Activated CD8-positive, alpha-beta T cell treated with anti-CD3 and anti-CD28 coated beads for 36 hours (primary cell): Measurements from ENCODE around the gene PPP1R9A. TPM values are rescaled to one million over a fixed set of nuclear protein-coding genes. Genes with fewer than 3 reads are reported as not detected.
"Not testable (repeated sequence)": the region's sequence is repeated elsewhere in the genome, so short reads cannot be mapped to it uniquely, and the experiment has no call there.

Experiments
- ATAC-seq: fragments of 200-7000 bp; cut with Tn5 transposase; one replicate; pipeline ENCODE4 v1.10.0; 2021; ENCODE audit warnings: mild to moderate bottlenecking, moderate library complexity
- CTCF ChIA-PET: fragments of 350-600 bp; sonication (Branson Sonifier 250); formaldehyde crosslinking; loops from one replicate; lab custom pipeline; 2021; ENCODE audit warnings: antibody characterized with exemption; lab: Charles Lee
- POLR2A ChIA-PET: fragments of 350-600 bp; sonication (Branson Sonifier 250); formaldehyde crosslinking; loops from one replicate; lab custom pipeline; 2021; ENCODE audit warnings: antibody characterized with exemption; lab: Charles Lee
- DNase-seq: peaks from one replicate; pipeline ENCODE4 v3.0.0-alpha.2; 2020
- H3K27ac Mint-ChIP-seq: one replicate; pipeline ENCODE4 v1.8.0; 2021; ENCODE audit warnings: mild to moderate bottlenecking, mixed read lengths
- H3K27me3 Mint-ChIP-seq: one replicate; pipeline ENCODE4 v1.8.0; 2021; ENCODE audit warnings: mixed read lengths
- H3K36me3 Mint-ChIP-seq: one replicate; pipeline ENCODE4 v1.8.0; 2021; ENCODE audit warnings: low read depth, mixed read lengths
- H3K4me1 Mint-ChIP-seq: one replicate; pipeline ENCODE4 v1.8.0; 2021; ENCODE audit warnings: low read depth, mixed read lengths
- H3K4me3 Mint-ChIP-seq: one replicate; pipeline ENCODE4 v1.8.0; 2021; ENCODE audit warnings: mild to moderate bottlenecking, moderate library complexity, mixed read lengths
- H3K9me3 Mint-ChIP-seq: one replicate; pipeline ENCODE4 v1.8.0; 2021; ENCODE audit warnings: mixed read lengths
- CTCF ChIP-seq: fragments of 200-600 bp; IDR thresholded peaks from one replicate; pipeline ENCODE4 v1.8.0; 2022; ENCODE audit warnings: antibody characterized with exemption, mild to moderate bottlenecking
- intact Hi-C: fragments of 100-400 bp; cut with micrococcal nuclease; formaldehyde crosslinking; loops from one replicate; pipeline ENCODE4 v1.10.0; 2022
- total RNA-seq, 2 experiments: library from RNA; stranded (reverse); gene quantifications; one replicate each; pipeline ENCODE4 v1.2.3, GENCODE V29; 2021

Gene PPP1R9A
- total RNA-seq, 2 experiments from 2014 or later = 0.05 to 0.13 TPM

GRCh38 chr7:95001258-95001657, 93.9 kb downstream of the PPP1R9A start:
- ChIA-PET POLR2A (no interaction called here), CTCF (no interaction called here)
- H3K4me3 Mint-ChIP-seq = no peak overlapping the region
- H3K27me3 Mint-ChIP-seq = peaks cover 2% of the 10 kb centered on the region
- no peak overlapping the region for H3K27ac Mint-ChIP-seq
- no peaks in the 10 kb centered on the region for H3K9me3 Mint-ChIP-seq
- H3K36me3 Mint-ChIP-seq = no peaks in the 10 kb centered on the region
- H3K4me1 Mint-ChIP-seq = no peaks in the 10 kb centered on the region
- DNase-seq (no peak), ATAC-seq (no peak)
- no peak for TF ChIP-seq CTCF
- intact Hi-C loops = no loop called here

- Mint-ChIP-seq H3K4me1 (no peaks in the 10 kb centered on the region), H3K27ac (no peak overlapping the region)
- CTCF ChIA-PET = no interaction called here
Observed at GRCh38 chr7:95001815-95002561, 94.6 kb downstream of the PPP1R9A start.

GRCh38 chr7:95002775-95003174, 95.4 kb downstream of the PPP1R9A start:
- peaks cover 2% of the 10 kb centered on the region for H3K27me3 Mint-ChIP-seq
- DNase-seq (no peak), ATAC-seq (no peak)
- H3K4me1 Mint-ChIP-seq = no peaks in the 10 kb centered on the region
- H3K4me3 Mint-ChIP-seq = no peak overlapping the region
- ChIA-PET CTCF (interaction anchor here (0.7 kb wide), 1 partner anchor 474 kb away, joined by 3 read pairs; no protein-coding TSS in a partner anchor), POLR2A (no interaction called here)
- TF ChIP-seq CTCF = no peak
- intact Hi-C loops = no loop called here
- H3K27ac Mint-ChIP-seq = no peak overlapping the region
- H3K36me3 Mint-ChIP-seq = no peaks in the 10 kb centered on the region
- no peaks in the 10 kb centered on the region for H3K9me3 Mint-ChIP-seq

More at GRCh38 chr7:95001815-95002561, 94.6 kb downstream of the PPP1R9A start:
- Mint-ChIP-seq H3K4me3 (no peak overlapping the region), H3K36me3 (no peaks in the 10 kb centered on the region), H3K27me3 (peaks cover 2% of the 10 kb centered on the region), H3K9me3 (no peaks in the 10 kb centered on the region)
- ATAC-seq = no peak
- no peak for DNase-seq
- intact Hi-C loops = no loop called here
- no peak for TF ChIP-seq CTCF
- POLR2A ChIA-PET = no interaction called here

- intact Hi-C loops = no loop called here
- ATAC-seq (no peak), DNase-seq (no peak)
- Mint-ChIP-seq H3K27ac (no peak overlapping the region), H3K27me3 (peaks cover 2% of the 10 kb centered on the region), H3K4me1 (no peaks in the 10 kb centered on the region), H3K4me3 (no peak overlapping the region), H3K9me3 (peaks cover 3% of the 10 kb centered on the region), H3K36me3 (no peaks in the 10 kb centered on the region)
- ChIA-PET POLR2A (no interaction called here), CTCF (no interaction called here)
- TF ChIP-seq CTCF = no peak
Observed at GRCh38 chr7:95004618-95005247, 97.3 kb downstream of the PPP1R9A start.

- Mint-ChIP-seq H3K4me3 (no peak overlapping the region), H3K36me3 (no peaks in the 10 kb centered on the region), H3K27ac (no peak overlapping the region), H3K9me3 (peaks cover 3% of the 10 kb centered on the region), H3K27me3 (peaks cover 2% of the 10 kb centered on the region), H3K4me1 (no peaks in the 10 kb centered on the region)
- TF ChIP-seq CTCF = no peak
- CTCF ChIA-PET = no interaction called here
- POLR2A ChIA-PET = no interaction called here
- DNase-seq (no peak), ATAC-seq (no peak)
- intact Hi-C loops = no loop called here
Observed at GRCh38 chr7:95006010-95006409, 98.6 kb downstream of the PPP1R9A start.

GRCh38 chr7:95008773-95009172, 101.4 kb downstream of the PPP1R9A start:
- H3K27ac Mint-ChIP-seq, H3K4me3 Mint-ChIP-seq, intact Hi-C loops, H3K9me3 Mint-ChIP-seq, H3K27me3 Mint-ChIP-seq, H3K4me1 Mint-ChIP-seq, DNase-seq, ATAC-seq, H3K36me3 Mint-ChIP-seq, POLR2A ChIA-PET, CTCF ChIA-PET: not testable (repeated sequence)
